WTC11 (cell line): ENCODE data around the gene IFNA10. TPM values are rescaled to one million over a fixed set of nuclear protein-coding genes. Genes with fewer than 3 reads are reported as not detected.

ENCODE experiments used
- ATAC-seq: fragments of 200-7000 bp; cut with Tn5 transposase; 2 replicates; pipeline ENCODE4 v1.10.0; 2021; ENCODE audit warnings: mild to moderate bottlenecking, moderate library complexity
- CTCF ChIA-PET: fragments of 300-600 bp; sonication (Branson Sonifier 250); formaldehyde crosslinking; loops from one replicate; lab custom pipeline; 2021; ENCODE audit warnings: antibody characterized with exemption; lab: Charles Lee
- POLR2A ChIA-PET: fragments of 350-600 bp; sonication (Branson Sonifier 250); formaldehyde crosslinking; loops from one replicate; lab custom pipeline; 2021; ENCODE audit warnings: antibody characterized with exemption; lab: Charles Lee
- DNase-seq: peaks from one replicate; pipeline ENCODE4 v3.0.0; 2021; ENCODE audit warnings: low spot score
- H3K27ac Mint-ChIP-seq: 2 replicates; pipeline ENCODE4 v1.8.0; 2021; ENCODE audit warnings: mixed read lengths
- H3K27me3 Mint-ChIP-seq: 2 replicates; pipeline ENCODE4 v1.8.0; 2021; ENCODE audit warnings: low read depth, mild to moderate bottlenecking, moderate library complexity, mixed read lengths
- H3K36me3 Mint-ChIP-seq: 2 replicates; pipeline ENCODE4 v1.8.0; 2021; ENCODE audit warnings: mixed read lengths
- H3K4me1 Mint-ChIP-seq: 2 replicates; pipeline ENCODE4 v1.8.0; 2022; ENCODE audit warnings: mixed read lengths
- H3K4me3 Mint-ChIP-seq: 2 replicates; pipeline ENCODE4 v1.8.0; 2021; ENCODE audit warnings: mild to moderate bottlenecking, moderate library complexity, mixed read lengths
- H3K9me3 Mint-ChIP-seq: 2 replicates; pipeline ENCODE4 v1.8.0; 2021; ENCODE audit warnings: mixed read lengths
- ATF1 ChIP-seq: sonication (generic); formaldehyde crosslinking; IDR thresholded peaks from 2 replicates; pipeline ENCODE4 v1.8.1; 2023; ENCODE audit warnings: mild to moderate bottlenecking, moderate library complexity, missing genetic modification reagents
- FOXK1 ChIP-seq: sonication (generic); formaldehyde crosslinking; IDR thresholded peaks from 2 replicates; pipeline ENCODE4 v1.8.0; 2022; ENCODE audit warnings: mild to moderate bottlenecking, moderate library complexity, missing genetic modification reagents
- MXD4 ChIP-seq: fragments of 250-450 bp; sonication (Bioruptor Pico); IDR thresholded peaks from 2 replicates; pipeline ENCODE4 v1.8.0; 2021; ENCODE audit warnings: mild to moderate bottlenecking, moderate library complexity, borderline replicate concordance
- OVOL2 ChIP-seq: fragments of 250-450 bp; sonication (Bioruptor Pico); IDR thresholded peaks from 2 replicates; pipeline ENCODE4 v1.9.0; 2021; ENCODE audit warnings: mild to moderate bottlenecking, borderline replicate concordance
- RORB ChIP-seq: fragments of 250-450 bp; sonication (Bioruptor Pico); IDR thresholded peaks from 2 replicates; pipeline ENCODE4 v1.9.0; 2021; ENCODE audit warnings: mild to moderate bottlenecking
- TCF7 ChIP-seq: sonication (generic); formaldehyde crosslinking; IDR thresholded peaks from 2 replicates; pipeline ENCODE4 v1.8.0; 2022; ENCODE audit warnings: mild to moderate bottlenecking, low read depth, missing genetic modification reagents, moderate library complexity
- ZNF396 ChIP-seq: fragments of 250-450 bp; sonication (Bioruptor Pico); IDR thresholded peaks from 2 replicates; pipeline ENCODE4 v1.8.0; 2021; ENCODE audit warnings: mild to moderate bottlenecking, moderate library complexity, borderline replicate concordance
- total RNA-seq: library from RNA; stranded (reverse); gene quantifications from 3 replicates; pipeline ENCODE4 v1.2.3, GENCODE V29; 2021
- TF ChIP-seq, protein P1 (sequence below): sonication (generic); formaldehyde crosslinking; IDR thresholded peaks from 2 replicates; pipeline ENCODE4 v1.8.0; 2023; ENCODE audit warnings: missing genetic modification reagents, mild to moderate bottlenecking, borderline replicate concordance
- TF ChIP-seq, protein P2 (sequence below): fragments of 250-450 bp; sonication (Bioruptor Pico); IDR thresholded peaks from 2 replicates; pipeline ENCODE4 v1.9.0; 2021; ENCODE audit warnings: mild to moderate bottlenecking, borderline replicate concordance
- TF ChIP-seq, protein P3 (sequence below): sonication (generic); formaldehyde crosslinking; IDR thresholded peaks from 2 replicates; pipeline ENCODE4 v1.8.1; 2023; ENCODE audit warnings: mild to moderate bottlenecking, moderate library complexity, missing genetic modification reagents
- TF ChIP-seq, protein P4 (sequence below): sonication (generic); formaldehyde crosslinking; conservative IDR thresholded peaks from 2 replicates; pipeline ENCODE4 v1.8.1; 2022; ENCODE audit warnings: mild to moderate bottlenecking, missing genetic modification reagents
- TF ChIP-seq, protein P5 (sequence below): fragments of 200-600 bp; IDR thresholded peaks from 2 replicates; pipeline ENCODE4 v1.8.0; 2022; ENCODE audit warnings: antibody characterized with exemption
- TF ChIP-seq, protein P6 (sequence below): sonication (generic); formaldehyde crosslinking; IDR thresholded peaks from 2 replicates; pipeline ENCODE4 v1.8.1; 2022; ENCODE audit warnings: mild to moderate bottlenecking, moderate library complexity, missing genetic modification reagents
- TF ChIP-seq, protein P7 (sequence below): fragments of 250-450 bp; sonication (Bioruptor Pico); IDR thresholded peaks from 2 replicates; pipeline ENCODE4 v1.8.0; 2021; ENCODE audit warnings: mild to moderate bottlenecking

Gene IFNA10
- total RNA-seq, 1 experiment from 2014 or later, result not detected

DNA sequence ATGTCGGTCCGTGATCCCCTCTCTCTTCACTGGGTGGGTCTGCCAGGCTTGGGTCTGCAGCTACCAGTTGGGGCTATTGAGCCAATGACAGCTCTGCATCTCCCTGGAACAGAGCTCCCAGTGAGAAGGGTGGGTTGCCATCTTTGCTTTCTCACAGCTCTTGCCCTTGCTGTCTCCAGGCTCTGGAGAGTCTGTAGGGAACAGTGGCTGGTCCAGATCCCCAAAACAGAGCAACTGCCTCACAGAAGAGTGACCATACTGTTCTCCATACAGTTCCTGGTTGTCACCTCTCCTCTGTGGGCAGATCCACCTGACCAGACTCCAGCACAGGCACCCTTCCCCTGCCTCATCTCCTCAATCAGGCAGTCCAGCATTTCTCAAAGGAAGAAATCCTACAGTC, 26.3 kb upstream of the IFNA10 start:
- DNase-seq (no peak), ATAC-seq (no peak)
- ChIA-PET POLR2A (interaction anchor here (0.5 kb wide), 1 partner anchor 226 kb away, joined by 4 read pairs; no protein-coding TSS in a partner anchor), CTCF (interaction anchor here (0.6 to 1.4 kb wide), 2 partner anchors 20 to 163 kb away, joined by 4 read pairs; no protein-coding TSS in a partner anchor)
- no peaks in the 10 kb centered on the region for H3K4me1 Mint-ChIP-seq
- H3K9me3 Mint-ChIP-seq, result no peaks in the 10 kb centered on the region
- H3K27ac Mint-ChIP-seq, result no peak overlapping the region
- H3K27me3 Mint-ChIP-seq, result no peaks in the 10 kb centered on the region; the same call in 1 of the 2 replicates
- H3K4me3 Mint-ChIP-seq, result no peak overlapping the region
- H3K36me3 Mint-ChIP-seq, result no peaks in the 10 kb centered on the region
- TF ChIP-seq, protein P1, sequence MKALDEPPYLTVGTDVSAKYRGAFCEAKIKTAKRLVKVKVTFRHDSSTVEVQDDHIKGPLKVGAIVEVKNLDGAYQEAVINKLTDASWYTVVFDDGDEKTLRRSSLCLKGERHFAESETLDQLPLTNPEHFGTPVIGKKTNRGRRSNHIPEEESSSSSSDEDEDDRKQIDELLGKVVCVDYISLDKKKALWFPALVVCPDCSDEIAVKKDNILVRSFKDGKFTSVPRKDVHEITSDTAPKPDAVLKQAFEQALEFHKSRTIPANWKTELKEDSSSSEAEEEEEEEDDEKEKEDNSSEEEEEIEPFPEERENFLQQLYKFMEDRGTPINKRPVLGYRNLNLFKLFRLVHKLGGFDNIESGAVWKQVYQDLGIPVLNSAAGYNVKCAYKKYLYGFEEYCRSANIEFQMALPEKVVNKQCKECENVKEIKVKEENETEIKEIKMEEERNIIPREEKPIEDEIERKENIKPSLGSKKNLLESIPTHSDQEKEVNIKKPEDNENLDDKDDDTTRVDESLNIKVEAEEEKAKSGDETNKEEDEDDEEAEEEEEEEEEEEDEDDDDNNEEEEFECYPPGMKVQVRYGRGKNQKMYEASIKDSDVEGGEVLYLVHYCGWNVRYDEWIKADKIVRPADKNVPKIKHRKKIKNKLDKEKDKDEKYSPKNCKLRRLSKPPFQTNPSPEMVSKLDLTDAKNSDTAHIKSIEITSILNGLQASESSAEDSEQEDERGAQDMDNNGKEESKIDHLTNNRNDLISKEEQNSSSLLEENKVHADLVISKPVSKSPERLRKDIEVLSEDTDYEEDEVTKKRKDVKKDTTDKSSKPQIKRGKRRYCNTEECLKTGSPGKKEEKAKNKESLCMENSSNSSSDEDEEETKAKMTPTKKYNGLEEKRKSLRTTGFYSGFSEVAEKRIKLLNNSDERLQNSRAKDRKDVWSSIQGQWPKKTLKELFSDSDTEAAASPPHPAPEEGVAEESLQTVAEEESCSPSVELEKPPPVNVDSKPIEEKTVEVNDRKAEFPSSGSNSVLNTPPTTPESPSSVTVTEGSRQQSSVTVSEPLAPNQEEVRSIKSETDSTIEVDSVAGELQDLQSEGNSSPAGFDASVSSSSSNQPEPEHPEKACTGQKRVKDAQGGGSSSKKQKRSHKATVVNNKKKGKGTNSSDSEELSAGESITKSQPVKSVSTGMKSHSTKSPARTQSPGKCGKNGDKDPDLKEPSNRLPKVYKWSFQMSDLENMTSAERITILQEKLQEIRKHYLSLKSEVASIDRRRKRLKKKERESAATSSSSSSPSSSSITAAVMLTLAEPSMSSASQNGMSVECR (CRISPR knock-in tag), result no peak
- no peak for TF ChIP-seq RORB
- TF ChIP-seq ATF1 (CRISPR knock-in tag), result no peak
- TF ChIP-seq, protein P2, sequence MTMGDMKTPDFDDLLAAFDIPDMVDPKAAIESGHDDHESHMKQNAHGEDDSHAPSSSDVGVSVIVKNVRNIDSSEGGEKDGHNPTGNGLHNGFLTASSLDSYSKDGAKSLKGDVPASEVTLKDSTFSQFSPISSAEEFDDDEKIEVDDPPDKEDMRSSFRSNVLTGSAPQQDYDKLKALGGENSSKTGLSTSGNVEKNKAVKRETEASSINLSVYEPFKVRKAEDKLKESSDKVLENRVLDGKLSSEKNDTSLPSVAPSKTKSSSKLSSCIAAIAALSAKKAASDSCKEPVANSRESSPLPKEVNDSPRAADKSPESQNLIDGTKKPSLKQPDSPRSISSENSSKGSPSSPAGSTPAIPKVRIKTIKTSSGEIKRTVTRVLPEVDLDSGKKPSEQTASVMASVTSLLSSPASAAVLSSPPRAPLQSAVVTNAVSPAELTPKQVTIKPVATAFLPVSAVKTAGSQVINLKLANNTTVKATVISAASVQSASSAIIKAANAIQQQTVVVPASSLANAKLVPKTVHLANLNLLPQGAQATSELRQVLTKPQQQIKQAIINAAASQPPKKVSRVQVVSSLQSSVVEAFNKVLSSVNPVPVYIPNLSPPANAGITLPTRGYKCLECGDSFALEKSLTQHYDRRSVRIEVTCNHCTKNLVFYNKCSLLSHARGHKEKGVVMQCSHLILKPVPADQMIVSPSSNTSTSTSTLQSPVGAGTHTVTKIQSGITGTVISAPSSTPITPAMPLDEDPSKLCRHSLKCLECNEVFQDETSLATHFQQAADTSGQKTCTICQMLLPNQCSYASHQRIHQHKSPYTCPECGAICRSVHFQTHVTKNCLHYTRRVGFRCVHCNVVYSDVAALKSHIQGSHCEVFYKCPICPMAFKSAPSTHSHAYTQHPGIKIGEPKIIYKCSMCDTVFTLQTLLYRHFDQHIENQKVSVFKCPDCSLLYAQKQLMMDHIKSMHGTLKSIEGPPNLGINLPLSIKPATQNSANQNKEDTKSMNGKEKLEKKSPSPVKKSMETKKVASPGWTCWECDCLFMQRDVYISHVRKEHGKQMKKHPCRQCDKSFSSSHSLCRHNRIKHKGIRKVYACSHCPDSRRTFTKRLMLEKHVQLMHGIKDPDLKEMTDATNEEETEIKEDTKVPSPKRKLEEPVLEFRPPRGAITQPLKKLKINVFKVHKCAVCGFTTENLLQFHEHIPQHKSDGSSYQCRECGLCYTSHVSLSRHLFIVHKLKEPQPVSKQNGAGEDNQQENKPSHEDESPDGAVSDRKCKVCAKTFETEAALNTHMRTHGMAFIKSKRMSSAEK (CRISPR knock-in tag), result no peak
- TF ChIP-seq, protein P3, sequence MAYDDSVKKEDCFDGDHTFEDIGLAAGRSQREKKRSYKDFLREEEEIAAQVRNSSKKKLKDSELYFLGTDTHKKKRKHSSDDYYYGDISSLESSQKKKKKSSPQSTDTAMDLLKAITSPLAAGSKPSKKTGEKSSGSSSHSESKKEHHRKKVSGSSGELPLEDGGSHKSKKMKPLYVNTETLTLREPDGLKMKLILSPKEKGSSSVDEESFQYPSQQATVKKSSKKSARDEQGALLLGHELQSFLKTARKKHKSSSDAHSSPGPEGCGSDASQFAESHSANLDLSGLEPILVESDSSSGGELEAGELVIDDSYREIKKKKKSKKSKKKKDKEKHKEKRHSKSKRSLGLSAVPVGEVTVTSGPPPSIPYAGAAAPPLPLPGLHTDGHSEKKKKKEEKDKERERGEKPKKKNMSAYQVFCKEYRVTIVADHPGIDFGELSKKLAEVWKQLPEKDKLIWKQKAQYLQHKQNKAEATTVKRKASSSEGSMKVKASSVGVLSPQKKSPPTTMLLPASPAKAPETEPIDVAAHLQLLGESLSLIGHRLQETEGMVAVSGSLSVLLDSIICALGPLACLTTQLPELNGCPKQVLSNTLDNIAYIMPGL, result no peak
- TF ChIP-seq, protein P4, sequence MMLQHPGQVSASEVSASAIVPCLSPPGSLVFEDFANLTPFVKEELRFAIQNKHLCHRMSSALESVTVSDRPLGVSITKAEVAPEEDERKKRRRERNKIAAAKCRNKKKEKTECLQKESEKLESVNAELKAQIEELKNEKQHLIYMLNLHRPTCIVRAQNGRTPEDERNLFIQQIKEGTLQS (CRISPR knock-in tag), result no peak
- no peak for TF ChIP-seq MXD4 (CRISPR knock-in tag)
- TF ChIP-seq, protein P5, sequence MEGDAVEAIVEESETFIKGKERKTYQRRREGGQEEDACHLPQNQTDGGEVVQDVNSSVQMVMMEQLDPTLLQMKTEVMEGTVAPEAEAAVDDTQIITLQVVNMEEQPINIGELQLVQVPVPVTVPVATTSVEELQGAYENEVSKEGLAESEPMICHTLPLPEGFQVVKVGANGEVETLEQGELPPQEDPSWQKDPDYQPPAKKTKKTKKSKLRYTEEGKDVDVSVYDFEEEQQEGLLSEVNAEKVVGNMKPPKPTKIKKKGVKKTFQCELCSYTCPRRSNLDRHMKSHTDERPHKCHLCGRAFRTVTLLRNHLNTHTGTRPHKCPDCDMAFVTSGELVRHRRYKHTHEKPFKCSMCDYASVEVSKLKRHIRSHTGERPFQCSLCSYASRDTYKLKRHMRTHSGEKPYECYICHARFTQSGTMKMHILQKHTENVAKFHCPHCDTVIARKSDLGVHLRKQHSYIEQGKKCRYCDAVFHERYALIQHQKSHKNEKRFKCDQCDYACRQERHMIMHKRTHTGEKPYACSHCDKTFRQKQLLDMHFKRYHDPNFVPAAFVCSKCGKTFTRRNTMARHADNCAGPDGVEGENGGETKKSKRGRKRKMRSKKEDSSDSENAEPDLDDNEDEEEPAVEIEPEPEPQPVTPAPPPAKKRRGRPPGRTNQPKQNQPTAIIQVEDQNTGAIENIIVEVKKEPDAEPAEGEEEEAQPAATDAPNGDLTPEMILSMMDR, result no peak

DNA sequence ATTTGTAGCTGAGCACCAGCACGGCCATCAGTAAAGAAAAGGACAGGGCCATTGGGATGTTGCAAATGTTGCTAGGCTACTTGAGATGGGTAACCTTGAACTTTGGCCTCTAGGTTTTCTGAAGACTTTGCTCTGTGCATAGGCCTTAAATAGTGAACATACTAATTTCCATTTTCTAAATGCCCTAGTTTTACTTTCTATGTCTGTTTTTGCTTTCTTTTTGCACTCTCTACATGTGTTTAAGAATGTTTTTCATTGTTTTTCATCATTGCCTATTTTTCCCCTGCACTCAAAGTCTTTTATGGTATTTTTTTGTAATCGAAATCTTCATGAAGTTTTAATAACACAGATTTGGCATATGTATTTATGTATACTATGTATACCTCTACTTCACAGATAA, 21.2 kb upstream of the IFNA10 start, which contains the start of gene IFNA17:
Gene IFNA17, minus strand, starts transcription at position 101 of the 400 bp plus-strand sequence. Its CDS starts 49 bp downstream, at position 52.
- POLR2A ChIA-PET, result no interaction called here
- no peaks in the 10 kb centered on the region for H3K36me3 Mint-ChIP-seq
- ATAC-seq, result no peak
- TF ChIP-seq ZNF396 (CRISPR knock-in tag), result no peak
- TF ChIP-seq, protein P6, sequence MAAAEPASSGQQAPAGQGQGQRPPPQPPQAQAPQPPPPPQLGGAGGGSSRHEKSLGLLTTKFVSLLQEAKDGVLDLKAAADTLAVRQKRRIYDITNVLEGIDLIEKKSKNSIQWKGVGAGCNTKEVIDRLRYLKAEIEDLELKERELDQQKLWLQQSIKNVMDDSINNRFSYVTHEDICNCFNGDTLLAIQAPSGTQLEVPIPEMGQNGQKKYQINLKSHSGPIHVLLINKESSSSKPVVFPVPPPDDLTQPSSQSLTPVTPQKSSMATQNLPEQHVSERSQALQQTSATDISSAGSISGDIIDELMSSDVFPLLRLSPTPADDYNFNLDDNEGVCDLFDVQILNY (CRISPR knock-in tag), result no peak
- TF ChIP-seq TCF7 (CRISPR knock-in tag), result no peak
- no peak for TF ChIP-seq FOXK1 (CRISPR knock-in tag)
- TF ChIP-seq, protein P2 (CRISPR knock-in tag), result no peak
- TF ChIP-seq OVOL2 (CRISPR knock-in tag), result no peak
- TF ChIP-seq, protein P7, sequence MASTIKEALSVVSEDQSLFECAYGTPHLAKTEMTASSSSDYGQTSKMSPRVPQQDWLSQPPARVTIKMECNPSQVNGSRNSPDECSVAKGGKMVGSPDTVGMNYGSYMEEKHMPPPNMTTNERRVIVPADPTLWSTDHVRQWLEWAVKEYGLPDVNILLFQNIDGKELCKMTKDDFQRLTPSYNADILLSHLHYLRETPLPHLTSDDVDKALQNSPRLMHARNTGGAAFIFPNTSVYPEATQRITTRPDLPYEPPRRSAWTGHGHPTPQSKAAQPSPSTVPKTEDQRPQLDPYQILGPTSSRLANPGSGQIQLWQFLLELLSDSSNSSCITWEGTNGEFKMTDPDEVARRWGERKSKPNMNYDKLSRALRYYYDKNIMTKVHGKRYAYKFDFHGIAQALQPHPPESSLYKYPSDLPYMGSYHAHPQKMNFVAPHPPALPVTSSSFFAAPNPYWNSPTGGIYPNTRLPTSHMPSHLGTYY (CRISPR knock-in tag), result no peak

More for the DNA sequence above, 21.2 kb upstream of the IFNA10 start, which contains the start of gene IFNA17:
- DNase-seq, result no peak
- Mint-ChIP-seq H3K27ac (no peak within 1 kb of the TSS), H3K9me3 (peaks cover 5% of the 10 kb centered on the region; the same call in 1 of the 2 replicates), H3K27me3 (peaks cover 4% of the 10 kb centered on the region; the same call in 1 of the 2 replicates), H3K4me1 (no peaks in the 10 kb centered on the region), H3K4me3 (no peak within 1 kb of the TSS)
- CTCF ChIA-PET, result no interaction called here
